Spinal cord (tissue), 10 donors: ENCODE data around the gene DENND10. TPM values are rescaled to one million over a fixed set of nuclear protein-coding genes. Genes with fewer than 3 reads are reported as not detected.
"Not testable (repeated sequence)": the region's sequence is repeated elsewhere in the genome, so short reads cannot be mapped to it uniquely, and the experiment has no call there.

ENCODE experiments used
- DNase-seq, 6 donors: peaks; one replicate each; pipeline versions ENCODE4 v3.0.0 to v3.0.0-alpha.2; 2013 to 2015; ENCODE audit warnings: low spot score in 6 of 6, low read depth in 4 of 6
- H3K27ac ChIP-seq: one replicate; pipeline ENCODE4 v1.5.1; 2013; ENCODE audit warnings: low read depth, low read length, control low read depth
- H3K27me3 ChIP-seq: one replicate; pipeline ENCODE4 v1.6.1; 2013; ENCODE audit warnings: low read length; ENCODE audit not compliant: control insufficient read depth, insufficient read depth
- H3K36me3 ChIP-seq: one replicate; pipeline ENCODE4 v1.6.1; 2013; ENCODE audit warnings: low read length; ENCODE audit not compliant: control insufficient read depth, insufficient read depth
- H3K4me1 ChIP-seq: one replicate; pipeline ENCODE4 v1.6.1; 2013; ENCODE audit warnings: low read length; ENCODE audit not compliant: control insufficient read depth, insufficient read depth
- H3K4me3 ChIP-seq: one replicate; pipeline ENCODE4 v1.5.1; 2013; ENCODE audit warnings: low read depth, low read length, control low read depth
- H3K9me3 ChIP-seq: one replicate; pipeline ENCODE4 v1.6.1; 2013; ENCODE audit warnings: low read length; ENCODE audit not compliant: control insufficient read depth, insufficient read depth
- WGBS: methylation state at CpG from one replicate; pipeline ENCODE4 v1.1.5; 2013; ENCODE audit warnings: missing lambda C conversion rate; ENCODE audit not compliant: insufficient coverage; 5-methylcytosine and 5-hydroxymethylcytosine counted together
- polyA plus RNA-seq, 2 donors: library from polyadenylated mRNA; unstranded; fragments of 120-200 nt; gene quantifications; one replicate each; pipeline ENCODE4 v1.2.1, GENCODE V29; 2013; ENCODE audit not compliant: insufficient read length in 2 of 2
- total RNA-seq, 2 donors: library from RNA; depleted of rRNA in 1 of 2; stranded (reverse); fragments of 120-200 nt in 1 of 2; fragments of >200 nt in 1 of 2; gene quantifications; one replicate each; pipeline versions ENCODE4 v1.2.3 to v1.2.4, GENCODE V29; 2013 to 2014
- donor health status: healthy.

Gene DENND10
- total and polyA plus RNA-seq, 4 donors = 47.4 to 61.3 (median 53.2) TPM

DNA sequence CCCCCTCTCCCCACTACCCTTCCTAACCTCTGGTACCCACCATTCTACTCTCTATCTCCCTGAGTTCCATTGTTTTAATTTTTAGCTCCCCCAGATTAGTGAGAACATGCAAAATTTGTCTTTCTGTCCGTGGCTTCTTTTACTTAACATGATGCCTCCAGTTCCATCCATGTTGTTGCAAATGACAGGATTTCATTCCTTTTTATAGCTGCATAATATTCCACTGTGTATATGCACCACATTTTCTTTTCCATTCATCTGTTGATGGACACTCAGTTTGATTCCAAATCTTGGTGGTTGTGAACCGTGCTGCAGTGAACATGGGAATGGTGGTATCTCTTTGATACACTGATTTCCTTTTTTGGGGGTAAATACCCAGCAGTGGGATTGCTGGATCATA, 22.0 kb downstream of the DENND10 start:
- Histone ChIP-seq H3K27me3 (no peaks in the 10 kb centered on the region), H3K27ac (no peak overlapping the region), H3K36me3 (peaks cover 64% of the 10 kb centered on the region), H3K9me3 (no peaks in the 10 kb centered on the region), H3K4me3 (no peak overlapping the region), H3K4me1 (no peaks in the 10 kb centered on the region)
- 100% methylated on average over 1 of the region's 2 CpGs for WGBS
- no peak for DNase-seq

DNA sequence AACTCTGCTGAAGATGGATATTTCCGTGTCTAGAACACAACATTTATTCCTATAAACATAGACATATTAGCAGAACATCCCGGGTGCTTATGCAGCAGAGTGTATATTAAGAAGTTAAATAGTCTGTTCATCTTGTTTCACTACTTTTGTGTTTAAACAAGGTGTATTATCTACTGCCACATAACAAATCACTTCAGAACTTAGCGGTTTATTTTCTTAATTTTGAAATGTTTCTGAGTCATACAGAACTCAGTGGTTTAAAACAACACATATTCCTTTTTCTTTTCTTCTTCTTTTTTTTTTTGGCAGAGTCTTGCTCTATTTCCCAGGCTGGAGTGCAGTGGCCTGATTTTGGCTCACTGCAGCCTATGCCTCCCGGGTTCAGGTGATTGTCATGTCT, 25.8 kb downstream of the DENND10 start:
- no peak overlapping the region for H3K27ac ChIP-seq

DNA sequence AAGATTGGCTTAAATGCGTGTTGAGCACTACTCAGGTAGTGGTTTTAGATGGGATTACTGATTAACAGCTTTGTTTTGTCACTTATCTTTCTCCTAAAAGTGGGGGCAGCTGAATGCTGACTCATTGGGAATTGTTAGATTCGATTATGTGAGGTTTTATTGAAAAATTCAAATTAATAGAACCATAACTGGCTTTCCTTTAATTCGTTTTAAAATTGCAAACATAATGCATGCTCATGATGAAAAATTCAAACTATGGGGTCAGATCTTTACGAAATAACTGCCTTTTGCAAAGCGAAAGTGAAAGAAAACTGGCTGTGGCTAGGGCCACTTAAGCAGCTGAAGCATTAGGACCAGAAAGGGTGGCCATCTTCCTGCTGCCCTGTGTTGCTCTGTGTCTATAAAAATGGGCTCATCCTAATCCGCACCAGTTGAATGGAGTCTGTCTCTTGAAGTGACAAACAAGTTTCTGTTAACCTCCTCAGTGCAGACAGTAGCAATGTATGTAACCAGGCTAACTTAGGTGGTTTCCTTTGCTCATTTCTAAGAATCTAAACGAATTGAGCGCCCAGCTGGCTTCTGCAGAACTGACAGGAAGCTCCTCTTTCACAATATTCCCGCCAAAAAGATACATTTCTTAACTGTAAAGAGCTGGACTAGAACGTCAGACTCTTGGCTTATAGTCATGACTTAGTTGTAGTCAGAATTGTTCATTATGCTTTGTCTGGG, 27.8 kb downstream of the DENND10 start:
- no peak overlapping the region for H3K4me3 ChIP-seq
- no peaks in the 10 kb centered on the region for H3K9me3 ChIP-seq
- no peaks in the 10 kb centered on the region for H3K27me3 ChIP-seq
- no peak for DNase-seq
- 80% methylated on average over 4 of the region's 10 CpGs for WGBS
- peaks cover 52% of the 10 kb centered on the region for H3K36me3 ChIP-seq
- no peak overlapping the region for H3K27ac ChIP-seq
- H3K4me1 ChIP-seq = peaks cover 4% of the 10 kb centered on the region

More for the DNA sequence above, 25.8 kb downstream of the DENND10 start:
- no peak for DNase-seq
- no peaks in the 10 kb centered on the region for H3K27me3 ChIP-seq
- no peaks in the 10 kb centered on the region for H3K9me3 ChIP-seq
- no peak overlapping the region for H3K4me3 ChIP-seq
- WGBS = 92% methylated on average over 1 of the region's 4 CpGs
- peaks cover 4% of the 10 kb centered on the region for H3K4me1 ChIP-seq
- peaks cover 61% of the 10 kb centered on the region for H3K36me3 ChIP-seq

DNA sequence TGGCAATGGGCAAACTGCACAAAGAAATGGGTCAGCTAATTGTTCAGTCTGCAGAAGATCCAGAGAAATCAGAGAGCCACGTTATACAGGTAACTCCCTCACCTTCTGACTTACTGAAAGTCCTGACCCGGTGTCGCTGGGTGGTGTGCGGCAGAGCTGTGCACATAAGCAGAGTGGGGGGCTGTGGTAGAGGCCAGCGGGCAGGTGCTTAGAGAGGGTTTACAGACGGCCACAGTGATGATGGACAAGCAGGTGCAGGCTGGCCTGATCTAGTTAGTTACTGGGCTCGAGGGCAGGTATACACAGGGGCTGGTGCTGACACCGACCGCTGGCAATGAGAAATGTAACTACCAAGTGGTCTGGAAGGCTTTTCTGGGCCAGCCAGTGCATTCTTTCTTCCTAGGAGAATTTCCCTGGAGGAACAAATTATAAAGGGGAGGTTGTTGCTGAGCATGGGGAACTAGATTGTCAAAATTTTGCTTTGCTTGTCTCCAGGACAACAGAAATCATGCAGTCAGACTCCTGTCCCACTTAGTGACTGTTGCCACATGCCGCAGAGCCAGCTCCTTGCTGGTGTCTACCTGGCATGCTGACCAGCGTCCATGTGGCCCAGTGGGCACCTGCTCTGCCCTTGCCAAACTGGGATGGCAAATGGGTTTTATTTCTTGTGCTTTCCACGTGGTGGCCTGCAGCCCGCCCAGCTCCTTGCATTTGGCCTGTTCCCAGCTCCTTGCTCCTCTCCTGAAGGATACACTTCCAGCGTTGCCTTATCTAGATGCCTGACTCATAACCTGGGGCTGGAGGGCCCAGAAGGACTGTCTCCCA, 28.8 kb downstream of the DENND10 start:
- Histone ChIP-seq H3K9me3 (no peaks in the 10 kb centered on the region), H3K4me3 (no peak overlapping the region), H3K27me3 (no peaks in the 10 kb centered on the region), H3K4me1 (peaks cover 4% of the 10 kb centered on the region), H3K27ac (no peak overlapping the region), H3K36me3 (peaks cover 51% of the 10 kb centered on the region)
- DNase-seq = peak in 1 of 6 donors; percentile 31
- 78% methylated on average over 13 of the region's 14 CpGs for WGBS

DNA sequence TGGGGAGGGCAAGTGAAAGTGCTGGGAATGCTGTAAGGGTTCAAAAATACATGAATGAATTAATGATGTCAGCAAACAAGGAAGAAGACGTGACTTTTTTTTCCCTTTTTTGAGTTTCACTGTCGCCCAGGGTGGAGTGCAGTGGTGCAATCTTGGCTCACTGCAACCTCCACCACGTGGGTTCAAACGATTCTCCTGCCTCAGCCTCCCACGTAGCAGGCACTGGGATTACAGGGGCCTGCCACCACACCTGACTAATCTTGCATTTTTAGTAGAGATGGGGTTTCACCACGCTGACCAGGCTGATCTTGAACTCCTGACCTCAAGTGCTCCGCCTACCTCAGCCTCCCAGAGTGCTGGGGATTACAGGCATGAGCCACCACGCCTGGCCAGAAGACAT, 30.0 kb downstream of the DENND10 start:
- no peak for DNase-seq
- no peaks in the 10 kb centered on the region for H3K27me3 ChIP-seq
- H3K4me1 ChIP-seq = peaks cover 4% of the 10 kb centered on the region
- WGBS = 94% methylated on average over 8 of the region's 8 CpGs
- H3K27ac ChIP-seq = no peak overlapping the region
- H3K36me3 ChIP-seq = peaks cover 51% of the 10 kb centered on the region
- H3K4me3 ChIP-seq = no peak overlapping the region
- H3K9me3 ChIP-seq = no peaks in the 10 kb centered on the region

DNA sequence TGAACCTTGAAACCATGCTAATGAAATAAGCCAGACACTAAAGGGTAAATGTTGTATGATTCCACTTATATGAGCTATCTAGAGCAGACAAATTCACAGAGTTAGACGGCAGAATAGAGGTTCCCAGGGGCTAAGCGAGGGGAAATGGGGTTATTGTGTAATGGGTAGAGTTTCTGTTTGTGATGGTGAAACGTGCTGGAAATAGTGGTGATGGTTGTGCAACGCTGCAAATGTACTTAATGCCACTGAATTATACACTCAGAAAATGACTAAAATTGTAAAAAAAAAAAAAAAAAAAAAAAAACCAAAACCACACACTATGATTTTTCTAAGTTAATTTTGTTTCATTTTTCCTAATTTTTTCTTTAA, 31.6 kb downstream of the DENND10 start:
- no peak overlapping the region for H3K27ac ChIP-seq
- WGBS = no CpG with 5 or more reads among the region's 4 CpGs
- H3K27me3 ChIP-seq = no peaks in the 10 kb centered on the region
- DNase-seq = no peak
- H3K9me3 ChIP-seq = no peaks in the 10 kb centered on the region
- no peak overlapping the region for H3K4me3 ChIP-seq
- peaks cover 58% of the 10 kb centered on the region for H3K36me3 ChIP-seq
- H3K4me1 ChIP-seq = peaks cover 4% of the 10 kb centered on the region

DNA sequence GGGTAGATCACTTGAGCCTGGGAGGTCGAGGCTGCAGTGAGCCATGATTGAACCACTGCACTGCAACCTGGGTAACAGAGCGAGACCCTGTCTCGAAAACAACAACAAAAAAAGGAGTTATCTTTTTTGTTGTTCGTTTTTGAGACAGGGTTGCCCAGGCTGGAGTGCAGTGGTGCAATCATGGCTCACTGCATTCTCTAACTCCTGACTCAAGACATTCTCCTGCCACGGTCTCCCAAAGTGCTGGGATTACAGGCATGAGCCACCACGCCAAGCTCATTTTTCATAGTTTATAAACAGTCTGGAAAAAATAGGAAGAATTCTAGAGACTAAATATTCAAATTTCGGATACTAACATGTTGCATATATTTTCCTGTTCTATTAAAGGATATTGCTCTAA, 32.2 kb downstream of the DENND10 start:
- H3K36me3 ChIP-seq = peaks cover 57% of the 10 kb centered on the region
- WGBS = 95% methylated on average over 3 of the region's 7 CpGs

DNA sequence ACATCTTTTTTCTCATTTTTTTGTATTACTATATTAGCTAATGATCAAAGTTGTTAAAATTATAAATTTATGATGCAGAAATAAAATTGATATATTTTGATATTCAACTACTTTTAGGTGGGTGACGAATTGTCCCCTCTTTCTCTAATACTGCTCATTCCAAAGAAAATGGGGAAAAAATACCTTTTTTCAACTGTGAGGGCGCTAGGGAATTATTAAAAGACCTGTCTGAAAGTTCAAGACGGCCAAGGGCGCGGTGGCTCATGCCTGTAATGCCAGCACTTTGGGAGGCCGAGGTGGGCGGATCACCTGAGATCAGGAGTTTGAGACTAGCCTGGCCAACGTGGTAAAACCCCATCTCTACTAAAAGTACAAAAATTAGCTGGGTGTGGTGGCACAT, 34.0 kb downstream of the DENND10 start:
- 68% methylated on average over 4 of the region's 8 CpGs for WGBS
- not testable (repeated sequence) for H3K4me3 ChIP-seq, H3K4me1 ChIP-seq, H3K9me3 ChIP-seq, H3K27ac ChIP-seq, H3K27me3 ChIP-seq, DNase-seq
- H3K36me3 ChIP-seq = peaks cover 51% of the 10 kb centered on the region

More for the DNA sequence above, 32.2 kb downstream of the DENND10 start:
- Histone ChIP-seq H3K4me3 (no peak overlapping the region), H3K27ac (no peak overlapping the region), H3K9me3 (no peaks in the 10 kb centered on the region), H3K4me1 (peaks cover 4% of the 10 kb centered on the region), H3K27me3 (no peaks in the 10 kb centered on the region)
- no peak for DNase-seq

DNA sequence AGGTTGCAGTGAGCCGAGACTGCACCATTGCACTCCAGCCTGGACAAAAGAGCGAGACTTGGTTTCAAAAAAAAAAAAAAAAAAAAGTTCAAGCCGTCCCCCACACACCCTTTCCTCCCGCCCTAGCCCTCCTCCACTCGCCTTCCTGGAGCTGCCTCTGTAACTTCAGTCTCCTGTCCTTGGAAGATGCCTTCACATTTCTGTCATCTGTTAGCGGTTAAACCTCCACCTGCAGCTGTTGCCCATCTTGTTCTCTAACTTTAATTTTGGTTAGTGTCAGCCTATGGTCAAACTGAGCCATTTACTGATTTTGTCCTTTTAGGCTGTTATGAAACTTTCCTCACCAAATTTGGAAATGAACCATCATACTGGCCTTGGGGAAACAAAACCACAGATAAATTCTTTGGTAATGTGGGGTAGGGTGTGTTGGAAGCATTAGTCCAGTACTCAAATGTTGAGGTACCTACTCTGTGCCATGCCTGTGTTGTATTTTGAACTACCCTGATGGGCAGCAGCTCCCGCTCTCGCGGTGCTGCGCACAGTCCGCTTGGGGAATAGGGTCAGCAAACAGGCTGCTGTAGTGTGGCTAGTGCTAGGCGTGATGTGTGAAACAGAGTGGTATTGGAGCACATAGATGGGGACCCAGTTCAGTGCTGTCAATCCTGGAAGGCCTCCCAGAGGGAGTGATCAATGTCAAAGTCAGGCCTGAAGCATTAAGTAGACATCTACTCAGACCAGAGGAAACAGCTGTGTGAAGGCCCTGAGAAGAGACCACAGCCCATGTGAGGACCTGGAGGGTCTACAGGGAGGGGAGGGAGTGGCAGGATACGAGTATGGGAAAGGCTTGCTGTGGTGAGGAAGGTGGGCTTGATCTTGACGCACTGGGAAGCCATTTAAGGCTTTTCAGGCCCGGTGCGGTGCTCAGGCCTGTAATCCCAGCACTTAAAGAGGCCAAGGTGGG, 34.7 kb downstream of the DENND10 start:
- 90% methylated on average over 16 of the region's 16 CpGs for WGBS
- Histone ChIP-seq H3K36me3 (peaks cover 46% of the 10 kb centered on the region), H3K9me3 (no peaks in the 10 kb centered on the region), H3K27me3 (no peaks in the 10 kb centered on the region), H3K27ac (no peak overlapping the region), H3K4me1 (no peaks in the 10 kb centered on the region), H3K4me3 (no peak overlapping the region)
- DNase-seq = no peak
